GM08714 (cell line): ENCODE data around the gene MOV10L1.

Experiments used
- H3K4me3 ChIP-seq: fragments of 200-500 bp; sonication (Bioruptor generic); 2 replicates; pipeline ENCODE4 v1.5.1; 2014; ENCODE audit warnings: mild to moderate bottlenecking, low read length, inconsistent platforms
- ZNF274 ChIP-seq: IDR thresholded peaks from 2 replicates; pipeline ENCODE4 v1.6.1; 2012; ENCODE audit warnings: mild to moderate bottlenecking, low read depth, low read length

The MOV10L1 gene

GRCh38 chr22:50053861-50054260, 35.9 kb upstream of the MOV10L1 start:
- no peak overlapping the region for H3K4me3 ChIP-seq
- no peak for TF ChIP-seq ZNF274

- no peak overlapping the region for H3K4me3 ChIP-seq
- no peak for TF ChIP-seq ZNF274
Measured at GRCh38 chr22:50056214-50056972, 33.4 kb upstream of the MOV10L1 start.

- TF ChIP-seq ZNF274 = no peak
- H3K4me3 ChIP-seq = no peak overlapping the region
Measured at GRCh38 chr22:50057278-50058060, 32.3 kb upstream of the MOV10L1 start.

- no peak for TF ChIP-seq ZNF274
- no peak within 1 kb of the TSS for H3K4me3 ChIP-seq
Measured at GRCh38 chr22:50058061-50058905, 31.5 kb upstream of the MOV10L1 start, which contains the start of gene TTLL8. Gene TTLL8 (minus strand): TSS chr22:50058298.

GRCh38 chr22:50058906-50059880, 30.6 kb upstream of the MOV10L1 start:
- no peak for TF ChIP-seq ZNF274
- no peak overlapping the region for H3K4me3 ChIP-seq

GRCh38 chr22:50059881-50060262, 29.9 kb upstream of the MOV10L1 start:
- TF ChIP-seq ZNF274 = no peak

GRCh38 chr22:50060441-50061140, 29.2 kb upstream of the MOV10L1 start:
- H3K4me3 ChIP-seq = no peak overlapping the region
- no peak for TF ChIP-seq ZNF274

More at GRCh38 chr22:50059881-50060262, 29.9 kb upstream of the MOV10L1 start:
- no peak overlapping the region for H3K4me3 ChIP-seq

GRCh38 chr22:50061141-50061823, 28.5 kb upstream of the MOV10L1 start:
- no peak for TF ChIP-seq ZNF274
- no peak overlapping the region for H3K4me3 ChIP-seq

GRCh38 chr22:50061824-50062355, 27.9 kb upstream of the MOV10L1 start:
- H3K4me3 ChIP-seq = no peak overlapping the region
- no peak for TF ChIP-seq ZNF274

GRCh38 chr22:50062509-50063135, 27.2 kb upstream of the MOV10L1 start:
- no peak for TF ChIP-seq ZNF274
- H3K4me3 ChIP-seq = no peak overlapping the region

GRCh38 chr22:50063589-50064393, 26.0 kb upstream of the MOV10L1 start:
- no peak for TF ChIP-seq ZNF274
- no peak overlapping the region for H3K4me3 ChIP-seq
